HG03575 (cell line): Measurements from ENCODE around the gene TUT7.

Experiments used
- ATAC-seq: cut with Tn5 transposase; IDR thresholded peaks from one replicate; pipeline ENCODE4 v1.9.1; 2021; ENCODE audit not compliant: unreplicated experiment, insufficient number of reproducible peaks, low FRiP score; ENCODE audit errors: extremely low read depth

The TUT7 gene

GRCh38 chr9:86352440-86353077 is 1.7 kb downstream of the TUT7 start:
- no peak for ATAC-seq

- ATAC-seq, result no peak
These were observed 2.3 kb downstream of the TUT7 start for GRCh38 chr9:86351880-86352279.

- ATAC-seq, result no peak
These were observed 4.0 kb downstream of the TUT7 start for GRCh38 chr9:86350006-86350760.

DNA sequence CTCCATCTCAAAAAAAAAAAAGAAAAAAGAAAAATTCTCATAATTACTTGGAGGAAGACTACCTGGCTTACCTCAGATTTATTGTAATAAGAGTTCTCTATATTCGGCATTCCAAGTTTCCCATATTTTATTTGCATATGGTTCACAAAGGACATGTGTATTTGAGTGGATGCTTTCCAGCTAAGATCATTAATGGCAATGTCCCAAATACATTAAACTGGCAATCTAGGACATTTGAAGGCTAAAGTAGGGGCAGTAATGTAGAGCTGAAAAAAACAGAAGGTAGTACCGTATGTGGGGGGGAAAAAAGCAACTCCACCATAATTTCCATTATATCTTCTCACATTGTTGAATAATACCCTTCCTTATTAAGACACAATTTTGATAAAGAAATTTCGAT is 4.9 kb downstream of the TUT7 start:
- no peak for ATAC-seq

- ATAC-seq, result no peak
These were observed 6.2 kb downstream of the TUT7 start for GRCh38 chr9:86347991-86348390.

- no peak for ATAC-seq
These were observed 9.4 kb downstream of the TUT7 start for GRCh38 chr9:86344818-86345217.

DNA sequence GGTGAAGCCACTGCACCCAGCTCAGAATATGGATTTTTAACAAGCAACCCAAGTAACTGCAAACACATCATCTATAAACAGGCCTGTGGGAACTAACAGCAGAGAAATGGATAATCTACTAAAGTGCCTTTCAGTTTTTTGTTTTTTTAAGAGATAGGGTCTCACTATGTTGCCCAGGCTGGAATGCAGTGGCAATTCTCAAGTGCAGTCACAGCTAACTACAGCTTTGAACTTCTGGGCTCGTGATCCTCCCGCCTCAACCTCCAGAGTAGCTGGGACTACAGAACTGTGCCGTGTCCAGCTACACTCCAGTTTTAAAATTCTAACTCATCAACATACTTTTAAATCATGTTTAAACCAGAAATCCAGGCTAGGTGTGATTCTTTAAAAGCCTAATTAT is 11.9 kb downstream of the TUT7 start:
- ATAC-seq, result no peak

DNA sequence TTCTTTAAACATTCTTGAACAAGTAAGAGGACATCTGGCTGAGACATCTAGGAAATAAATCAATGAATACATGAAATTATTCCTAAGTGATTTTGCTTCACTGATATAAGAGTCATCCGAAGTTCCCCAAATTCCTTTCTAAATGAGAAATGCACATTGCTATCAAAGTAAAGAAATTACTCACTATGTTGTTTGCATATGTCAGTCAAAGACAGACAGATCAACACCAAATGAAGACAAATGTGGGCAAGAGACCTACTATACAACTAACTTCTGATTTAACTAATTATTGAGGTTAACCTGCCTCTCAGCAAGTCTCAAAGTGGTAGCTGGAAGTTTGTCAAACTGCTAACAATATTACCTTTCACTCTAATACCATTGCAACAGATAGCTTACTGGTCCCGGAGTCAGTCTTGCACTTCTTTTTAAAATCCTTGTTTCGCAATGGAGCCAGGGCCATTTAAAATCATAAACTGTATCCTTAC is 13.2 kb downstream of the TUT7 start:
- ATAC-seq, result no peak

- ATAC-seq, result no peak
These were observed 13.7 kb downstream of the TUT7 start for GRCh38 chr9:86340356-86341006.

DNA sequence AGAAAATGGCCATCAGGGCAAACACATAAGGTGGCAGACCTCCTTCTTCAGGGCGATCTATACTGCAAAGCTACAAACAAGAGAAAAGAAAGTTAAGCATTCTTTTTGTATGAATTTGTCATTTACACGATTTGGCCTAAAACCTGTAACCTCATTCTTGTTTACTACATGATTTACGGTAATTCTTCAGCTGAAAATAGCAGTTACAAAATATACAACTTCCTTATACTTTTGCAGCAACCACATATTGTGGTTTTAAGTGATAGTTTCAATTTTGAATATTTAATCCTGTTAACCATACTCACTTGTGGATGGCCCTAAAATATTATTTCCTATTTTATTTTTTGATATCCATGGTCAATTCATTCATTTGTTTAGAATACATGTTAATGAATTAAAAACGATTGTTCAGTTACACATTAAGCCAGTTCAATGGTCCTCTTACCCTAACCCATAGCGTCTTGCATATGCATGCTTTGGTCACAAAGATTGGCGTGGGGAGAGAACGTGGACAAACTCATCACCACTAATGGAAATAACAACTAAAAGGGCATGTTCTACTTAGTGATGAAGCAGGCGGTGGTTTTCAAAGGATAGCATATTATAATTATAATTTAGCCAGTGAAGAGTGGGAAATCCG is 16.6 kb downstream of the TUT7 start:
- no peak for ATAC-seq

GRCh38 chr9:86336058-86336457 is 18.2 kb downstream of the TUT7 start:
- no peak for ATAC-seq

GRCh38 chr9:86333651-86334050 is 20.6 kb downstream of the TUT7 start:
- ATAC-seq, result no peak

DNA sequence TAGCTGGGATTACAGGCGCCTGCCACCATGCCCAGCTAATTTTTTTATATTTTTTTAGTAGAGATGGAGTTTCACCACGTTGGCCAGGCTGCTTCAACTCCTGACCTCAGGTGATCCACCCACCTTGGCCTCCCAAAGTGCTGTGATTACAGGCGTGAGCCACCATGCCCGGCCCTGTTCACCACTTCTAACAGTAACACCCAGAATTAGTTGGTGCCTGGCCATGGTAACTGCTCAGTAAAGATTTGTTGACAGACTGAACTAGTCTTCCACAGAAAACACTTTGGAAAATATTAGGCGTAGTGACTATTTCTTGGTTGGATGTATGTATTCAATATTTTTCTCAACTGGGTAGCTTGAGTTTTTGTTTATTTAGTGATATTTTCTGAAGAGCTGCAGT is 24.0 kb downstream of the TUT7 start:
- ATAC-seq, result no peak

DNA sequence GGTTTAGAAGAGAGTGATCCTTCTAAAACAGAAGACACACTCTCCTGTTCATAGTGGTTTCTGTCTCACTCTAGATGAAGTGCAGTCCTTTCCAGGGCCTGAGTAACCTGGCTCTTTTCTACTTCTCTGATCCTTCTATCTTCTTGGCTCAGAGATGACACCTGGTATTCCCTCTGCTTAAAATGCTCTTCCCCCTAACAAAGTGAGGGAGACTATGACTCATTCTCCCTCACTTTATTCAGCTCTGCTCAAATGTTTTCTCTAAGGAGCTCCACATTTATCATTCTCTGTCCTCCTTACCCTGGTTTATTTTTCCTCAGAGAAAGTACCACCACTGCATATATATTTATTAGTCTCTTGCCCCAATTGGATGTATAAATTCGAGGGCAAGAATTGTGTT is 24.6 kb downstream of the TUT7 start:
- no peak for ATAC-seq

DNA sequence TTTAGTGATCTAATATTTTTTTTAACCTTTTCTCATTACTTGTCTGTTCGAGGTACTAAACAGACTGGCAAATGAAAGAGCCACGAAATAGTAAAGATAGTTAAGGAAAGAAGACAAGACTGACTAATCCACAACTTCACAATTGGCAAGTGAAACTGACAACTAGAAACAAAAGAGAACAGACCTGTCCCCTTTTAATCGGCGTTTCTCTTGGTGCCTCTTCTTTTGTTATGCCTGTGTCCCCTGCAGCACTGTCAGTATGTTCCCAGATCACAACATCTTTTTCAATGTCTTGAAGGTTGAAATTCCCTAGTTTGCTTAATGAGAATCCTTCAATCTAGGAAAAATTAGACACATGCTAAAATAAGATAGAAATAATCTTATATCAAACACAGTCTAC is 26.1 kb downstream of the TUT7 start:
- no peak for ATAC-seq

GRCh38 chr9:86326536-86326935 is 27.7 kb downstream of the TUT7 start:
- no peak for ATAC-seq

DNA sequence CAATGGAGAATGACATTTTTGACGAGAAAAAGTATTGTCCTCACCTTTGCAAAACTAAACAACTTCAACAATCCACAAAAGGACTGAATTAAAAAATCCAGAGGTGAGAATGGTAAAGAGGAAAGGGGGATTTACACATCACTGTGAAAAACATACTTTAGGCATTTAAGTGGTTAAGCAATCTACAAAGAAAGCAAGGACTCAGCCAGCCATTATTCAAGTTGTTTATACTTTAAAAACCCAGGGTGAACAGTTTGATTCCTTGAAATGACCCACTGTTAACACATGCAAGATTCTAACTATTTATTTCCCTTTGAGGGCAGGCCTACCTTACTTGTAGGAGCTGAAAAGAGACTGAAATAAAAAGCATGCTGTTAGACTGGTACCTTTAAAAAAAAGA is 29.3 kb downstream of the TUT7 start:
- ATAC-seq, result no peak

- ATAC-seq, result no peak
These were observed 29.9 kb downstream of the TUT7 start for GRCh38 chr9:86324308-86324707.

DNA sequence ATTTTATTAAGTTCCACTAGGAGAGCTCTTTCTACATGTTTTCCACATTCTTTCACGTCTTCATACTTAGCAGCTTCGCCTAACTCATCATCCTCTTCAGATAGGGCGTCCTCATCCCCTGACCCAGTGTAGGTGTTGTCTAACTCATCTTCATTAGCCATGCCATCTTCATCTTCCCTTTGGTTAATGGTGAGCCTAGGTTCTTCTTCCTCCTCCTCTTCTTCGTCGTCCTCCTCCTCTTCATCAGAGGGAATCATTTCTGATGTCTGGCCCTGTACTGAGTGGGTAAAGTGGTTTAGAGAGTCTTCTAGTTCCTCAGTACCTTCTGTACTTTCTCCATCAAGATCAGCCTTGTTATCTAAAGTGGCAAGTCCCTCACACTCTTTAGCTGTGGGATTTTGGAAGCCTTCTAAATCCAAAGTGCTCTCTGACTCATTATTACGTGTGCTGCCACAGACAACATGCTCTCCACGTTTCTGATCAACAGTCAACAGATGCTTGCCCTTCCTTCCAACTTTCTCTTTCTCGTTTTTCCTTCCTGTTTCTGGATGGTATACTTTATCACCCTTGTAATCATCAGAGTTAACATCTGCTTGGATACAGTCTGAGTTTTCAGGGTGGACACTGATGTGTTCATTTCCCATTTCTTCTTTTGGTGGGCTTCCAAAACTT is 31.1 kb downstream of the TUT7 start:
- ATAC-seq, result no peak
